Mucosa of descending colon (tissue), 3 donors: Measurements from ENCODE around the gene PIGW. TPM values are rescaled to one million over a fixed set of nuclear protein-coding genes. Genes with fewer than 3 reads are reported as not detected.

ENCODE experiments used
- ATAC-seq: fragments of 200-7000 bp; cut with Tn5 transposase; one replicate; pipeline ENCODE4 v1.9.1; 2020; ENCODE audit warnings: mild to moderate bottlenecking, moderate library complexity
- DNase-seq, 3 donors: peaks; one replicate each; pipeline ENCODE4 v3.0.0-alpha.2; 2020
- H3K36me3 ChIP-seq: fragments of 200-600 bp; one replicate; pipeline ENCODE4 v1.8.0; 2021; ENCODE audit warnings: low read depth, mild to moderate bottlenecking
- H3K4me1 ChIP-seq: fragments of 200-600 bp; one replicate; pipeline ENCODE4 v1.8.0; 2021; ENCODE audit warnings: low read depth, mild to moderate bottlenecking
- H3K4me3 ChIP-seq: fragments of 200-600 bp; one replicate; pipeline ENCODE4 v1.8.0; 2021; ENCODE audit warnings: mild to moderate bottlenecking
- H3K9me3 ChIP-seq: fragments of 200-600 bp; one replicate; pipeline ENCODE4 v1.8.0; 2021; ENCODE audit warnings: mild to moderate bottlenecking
- intact Hi-C, 2 donors: fragments of 100-400 bp; cut with DNase I in 1 of 2; cut with micrococcal nuclease in 1 of 2; formaldehyde crosslinking; loops; one replicate each; pipeline versions ENCODE4 v1.11.0 to v1.11.1; 2022; cut with DNase I, micrococcal nuclease
- long read RNA-seq, 2 donors: library from polyadenylated mRNA; unstranded; transcript quantifications; one replicate each; pipeline ENCODE4 v2.0.0, GENCODE V29; 2019 to 2021
- total RNA-seq, 3 donors: library from RNA; stranded (reverse); fragmentation: NEBNext Ultra II Directional in 2 of 3; extraction: Animal tissue kit (Norgen Biotek cat#: 25700) in 2 of 3; gene quantifications; one replicate each; pipeline versions ENCODE4 v1.2.1 to v1.2.4, GENCODE V29; 2021 to 2023
- TF ChIP-seq, protein P1 (sequence below): fragments of 200-600 bp; IDR thresholded peaks from one replicate; pipeline ENCODE4 v1.8.0; 2022; ENCODE audit warnings: antibody characterized with exemption, mild to moderate bottlenecking
- donor health status: DM: no; HTN: no; CAD: no; lungs with moderate emphysema.
- donor health status: DM: no; HTN: no; CAD: no.
- donor health status: DM: no; HTN: yes; CAD: no.

PIGW gene, protein sequence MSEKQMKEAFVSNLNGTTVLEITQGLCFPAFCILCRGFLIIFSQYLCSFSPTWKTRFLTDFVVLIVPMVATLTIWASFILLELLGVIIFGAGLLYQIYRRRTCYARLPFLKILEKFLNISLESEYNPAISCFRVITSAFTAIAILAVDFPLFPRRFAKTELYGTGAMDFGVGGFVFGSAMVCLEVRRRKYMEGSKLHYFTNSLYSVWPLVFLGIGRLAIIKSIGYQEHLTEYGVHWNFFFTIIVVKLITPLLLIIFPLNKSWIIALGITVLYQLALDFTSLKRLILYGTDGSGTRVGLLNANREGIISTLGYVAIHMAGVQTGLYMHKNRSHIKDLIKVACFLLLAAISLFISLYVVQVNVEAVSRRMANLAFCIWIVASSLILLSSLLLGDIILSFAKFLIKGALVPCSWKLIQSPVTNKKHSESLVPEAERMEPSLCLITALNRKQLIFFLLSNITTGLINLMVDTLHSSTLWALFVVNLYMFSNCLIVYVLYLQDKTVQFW
- 10 to 100 TPM in 1 of 3 donors, 1 to 10 TPM in 2; 4.6 to 10.2 (median 7.0) TPM for total RNA-seq
- long read RNA-seq, donor 1, partial matches to known transcripts: 0 of 6 reads
- long read RNA-seq, donor 1, other reads (novel, unspliced or antisense): 0 of 6 reads
- long read RNA-seq, donor 2, partial matches to known transcripts: 0 of 3 reads
- long read RNA-seq, donor 2, other reads (novel, unspliced or antisense): 0 of 3 reads

DNA sequence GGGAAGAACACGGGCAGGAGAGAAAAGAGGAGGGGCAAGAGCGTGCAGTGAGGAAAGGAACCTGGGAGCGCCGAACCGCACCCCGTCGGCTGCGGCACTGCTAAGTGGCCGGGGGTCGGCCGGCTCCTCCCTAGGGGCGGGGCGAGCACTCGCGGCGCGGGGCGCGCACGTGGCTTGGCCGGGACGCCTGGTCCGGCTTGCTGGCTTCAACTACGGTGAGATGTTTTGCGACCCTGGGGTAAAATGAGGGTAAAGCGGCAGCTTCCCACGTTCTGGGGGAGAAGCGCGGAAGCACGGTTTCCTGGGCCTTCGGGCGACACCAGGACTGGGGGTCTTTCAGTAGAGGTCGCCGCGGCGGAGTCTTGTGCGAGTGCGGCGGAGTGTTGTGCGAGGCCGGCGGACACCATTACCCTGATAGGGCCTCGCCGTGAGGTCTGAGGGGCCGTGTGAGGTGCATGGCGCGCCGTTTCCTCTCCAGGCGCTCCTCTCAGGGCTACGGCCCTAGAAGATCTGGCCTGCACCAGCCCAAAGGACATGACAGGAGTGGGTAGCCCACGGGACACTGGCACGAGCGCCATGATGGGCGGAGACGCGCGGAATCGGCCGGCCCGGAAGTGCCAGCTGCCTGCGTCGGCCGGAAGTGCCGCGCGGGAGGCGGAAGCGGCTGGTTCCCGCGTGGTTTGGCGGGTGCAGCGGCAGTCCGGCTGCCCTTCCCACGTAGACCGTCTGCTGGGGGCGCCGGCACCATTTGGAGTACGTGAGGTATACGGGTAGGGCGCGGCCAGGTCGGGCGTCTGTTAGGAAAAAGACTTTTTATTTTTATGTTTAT, at the start of gene PIGW, which contains the start of gene MYO19:
Gene PIGW (plus strand): TSS at position 148 of the 829 bp plus-strand sequence. CDS start 2,115 bp downstream, outside the sequence.
Gene MYO19 (minus strand): TSS at position 29 of the 829 bp plus-strand sequence. CDS start 2,330 bp downstream, outside the sequence.
- TF ChIP-seq, protein P1, sequence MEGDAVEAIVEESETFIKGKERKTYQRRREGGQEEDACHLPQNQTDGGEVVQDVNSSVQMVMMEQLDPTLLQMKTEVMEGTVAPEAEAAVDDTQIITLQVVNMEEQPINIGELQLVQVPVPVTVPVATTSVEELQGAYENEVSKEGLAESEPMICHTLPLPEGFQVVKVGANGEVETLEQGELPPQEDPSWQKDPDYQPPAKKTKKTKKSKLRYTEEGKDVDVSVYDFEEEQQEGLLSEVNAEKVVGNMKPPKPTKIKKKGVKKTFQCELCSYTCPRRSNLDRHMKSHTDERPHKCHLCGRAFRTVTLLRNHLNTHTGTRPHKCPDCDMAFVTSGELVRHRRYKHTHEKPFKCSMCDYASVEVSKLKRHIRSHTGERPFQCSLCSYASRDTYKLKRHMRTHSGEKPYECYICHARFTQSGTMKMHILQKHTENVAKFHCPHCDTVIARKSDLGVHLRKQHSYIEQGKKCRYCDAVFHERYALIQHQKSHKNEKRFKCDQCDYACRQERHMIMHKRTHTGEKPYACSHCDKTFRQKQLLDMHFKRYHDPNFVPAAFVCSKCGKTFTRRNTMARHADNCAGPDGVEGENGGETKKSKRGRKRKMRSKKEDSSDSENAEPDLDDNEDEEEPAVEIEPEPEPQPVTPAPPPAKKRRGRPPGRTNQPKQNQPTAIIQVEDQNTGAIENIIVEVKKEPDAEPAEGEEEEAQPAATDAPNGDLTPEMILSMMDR: peak; percentile 14
- Histone ChIP-seq H3K36me3 (no peaks in the 10 kb centered on the region), H3K9me3 (no peaks in the 10 kb centered on the region), H3K4me1 (peaks cover 4% of the 10 kb centered on the region), H3K4me3 (peak within 1 kb of the TSS; percentile 76)
- intact Hi-C loops: no loop called here
- peak; percentile 94 for ATAC-seq
- DNase-seq: peak; percentile 91 to 95 (median 95)

DNA sequence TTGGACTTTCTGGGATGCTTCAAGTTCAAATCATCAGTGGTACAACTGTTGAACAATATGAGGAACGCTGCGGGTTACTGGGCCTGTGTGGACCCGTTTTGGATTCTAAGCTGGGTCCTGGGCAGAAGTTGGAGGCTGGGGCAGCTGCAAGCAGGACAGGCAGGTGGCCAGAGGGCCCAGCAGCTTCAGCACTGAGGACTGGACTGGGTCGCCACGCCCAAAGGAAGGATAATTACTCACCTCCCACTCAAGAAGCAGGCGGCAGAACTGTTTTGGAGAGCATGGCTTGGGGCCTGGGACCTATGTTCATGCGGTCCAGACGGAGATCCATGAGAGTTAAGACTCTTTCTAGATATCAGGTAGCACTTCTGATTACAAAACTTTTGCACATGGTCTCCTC, 49.8 kb upstream of the PIGW start:
- H3K9me3 ChIP-seq: no peaks in the 10 kb centered on the region
- H3K36me3 ChIP-seq: no peaks in the 10 kb centered on the region
- TF ChIP-seq, protein P1: no peak
- no peak overlapping the region for H3K4me3 ChIP-seq
- intact Hi-C loops: no loop called here
- no peak for ATAC-seq
- DNase-seq: no peak
- H3K4me1 ChIP-seq: peaks cover 16% of the 10 kb centered on the region

DNA sequence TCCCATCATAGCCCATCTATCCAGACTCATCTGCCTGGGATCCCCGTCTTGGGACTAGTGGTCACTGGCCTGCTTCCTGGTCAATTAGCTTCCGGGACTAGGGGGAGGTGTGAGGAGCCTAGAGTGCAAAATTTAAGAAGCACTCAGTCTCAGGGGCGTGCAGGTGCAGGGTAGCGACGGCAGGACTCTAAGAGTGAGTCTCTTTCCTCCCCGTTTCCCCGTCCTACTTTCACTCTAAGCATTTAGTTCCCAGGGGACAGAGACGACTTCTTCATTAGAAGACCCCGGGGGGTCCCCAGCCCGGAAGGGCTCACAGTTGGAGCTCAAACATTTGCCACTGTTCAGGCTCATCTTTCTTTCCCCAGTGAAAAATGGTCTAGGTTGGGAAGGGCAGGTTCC, 49.0 kb upstream of the PIGW start:
- no peak for DNase-seq

DNA sequence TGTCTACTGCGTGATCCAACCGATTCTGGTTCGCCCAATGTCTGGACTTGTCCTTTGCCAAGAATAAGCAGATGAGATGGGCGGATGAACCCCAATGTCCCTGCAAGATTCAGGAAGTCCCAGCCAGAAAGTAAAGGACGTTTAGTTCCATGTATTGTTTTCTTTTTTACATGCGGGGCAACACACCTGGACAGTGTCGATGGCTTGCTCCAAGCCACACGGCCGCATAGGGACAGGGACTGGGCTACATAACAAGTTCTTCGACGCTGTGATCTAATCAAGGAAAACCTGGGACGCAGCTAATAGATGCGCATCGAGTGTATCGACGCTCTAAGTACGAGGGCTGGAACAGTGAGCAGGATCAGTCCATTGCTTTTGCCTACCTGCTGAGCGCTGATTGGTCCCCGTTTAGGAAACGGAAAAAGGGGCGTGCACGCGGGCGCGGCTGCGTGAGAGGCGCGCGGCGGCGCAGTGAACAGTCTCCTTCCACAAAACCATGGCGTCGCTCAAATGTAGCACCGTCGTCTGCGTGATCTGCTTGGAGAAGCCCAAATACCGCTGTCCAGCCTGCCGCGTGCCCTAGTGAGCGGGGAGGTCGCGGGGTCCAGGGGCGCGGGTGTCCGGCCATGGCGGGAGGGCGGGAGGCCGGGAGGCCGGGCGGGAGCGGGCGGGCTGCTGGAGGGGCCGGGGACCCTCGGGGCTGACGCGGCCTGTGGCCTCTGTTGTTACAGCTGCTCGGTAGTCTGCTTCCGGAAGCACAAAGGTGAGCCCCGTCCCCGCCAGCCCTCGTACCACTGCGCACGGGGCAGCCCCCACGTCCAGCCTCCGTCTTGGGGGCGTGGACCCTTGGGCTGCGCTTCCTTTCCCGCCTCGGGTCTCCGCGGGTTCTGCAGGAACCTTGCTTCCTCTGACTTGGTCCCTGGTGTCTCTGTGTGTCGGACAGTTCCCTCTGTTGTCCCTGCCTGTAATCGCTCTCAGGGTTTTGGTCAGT, 48.3 kb upstream of the PIGW start, which contains the start of gene ZNHIT3:
Gene ZNHIT3 (plus strand): TSS at position 478 of the 991 bp plus-strand sequence. CDS start 19 bp downstream, at position 497.
- Histone ChIP-seq H3K4me3 (peak within 1 kb of the TSS; percentile 99), H3K4me1 (peaks cover 16% of the 10 kb centered on the region), H3K9me3 (no peaks in the 10 kb centered on the region), H3K36me3 (no peaks in the 10 kb centered on the region)
- TF ChIP-seq, protein P1: no peak
- intact Hi-C loops: no loop called here
- ATAC-seq (peak; percentile 97), DNase-seq (peak; percentile 91 to 97 (median 92))

More for the DNA sequence above, 49.0 kb upstream of the PIGW start:
- ATAC-seq: no peak
- Histone ChIP-seq H3K36me3 (no peaks in the 10 kb centered on the region), H3K4me3 (no peak overlapping the region), H3K4me1 (peaks cover 16% of the 10 kb centered on the region), H3K9me3 (no peaks in the 10 kb centered on the region)
- TF ChIP-seq, protein P1: no peak
- intact Hi-C loops: no loop called here
